GM18870 (cell line): ENCODE results near the gene PROX1.

ENCODE experiments used
- ATAC-seq: cut with Tn5 transposase; IDR thresholded peaks from one replicate; pipeline ENCODE4 v1.9.1; 2021; ENCODE audit warnings: moderate library complexity; ENCODE audit not compliant: unreplicated experiment

Gene PROX1

GRCh38 chr1:214018386-214019268 is 30.9 kb downstream of the PROX1 start:
- ATAC-seq, result peak; percentile 92

GRCh38 chr1:214019499-214019898 is 31.7 kb downstream of the PROX1 start:
- ATAC-seq, result no peak

GRCh38 chr1:214021321-214021720 is 33.5 kb downstream of the PROX1 start:
- no peak for ATAC-seq

- ATAC-seq, result no peak
Observed at GRCh38 chr1:214022229-214022791, 34.5 kb downstream of the PROX1 start.

- no peak for ATAC-seq
Observed at GRCh38 chr1:214022810-214023425, 35.1 kb downstream of the PROX1 start.

GRCh38 chr1:214026985-214027384 is 39.2 kb downstream of the PROX1 start:
- no peak for ATAC-seq

- ATAC-seq, result no peak
Observed at GRCh38 chr1:214027498-214027897, 39.7 kb downstream of the PROX1 start.

GRCh38 chr1:214028095-214028494 is 40.3 kb downstream of the PROX1 start:
- no peak for ATAC-seq

- ATAC-seq, result no peak
Observed at GRCh38 chr1:214028649-214029406, 41.1 kb downstream of the PROX1 start.

- ATAC-seq, result no peak
Observed at GRCh38 chr1:214029796-214030195, 42.0 kb downstream of the PROX1 start.

- ATAC-seq, result no peak
Observed at GRCh38 chr1:214031267-214031650, 43.5 kb downstream of the PROX1 start.

GRCh38 chr1:214037468-214037867 is 49.7 kb downstream of the PROX1 start:
- ATAC-seq, result no peak

- no peak for ATAC-seq
Observed at GRCh38 chr1:214039394-214040018, 51.7 kb downstream of the PROX1 start.

- no peak for ATAC-seq
Observed at GRCh38 chr1:214043167-214043566, 55.4 kb downstream of the PROX1 start.

GRCh38 chr1:214044438-214045214 is 56.9 kb downstream of the PROX1 start:
- ATAC-seq, result no peak

- ATAC-seq, result no peak
Observed at GRCh38 chr1:214050513-214051401, 63.0 kb downstream of the PROX1 start.

GRCh38 chr1:214051786-214052185 is 64.0 kb downstream of the PROX1 start:
- ATAC-seq, result no peak

- ATAC-seq, result no peak
Observed at GRCh38 chr1:214058076-214058475, 70.3 kb downstream of the PROX1 start.

- no peak for ATAC-seq
Observed at GRCh38 chr1:214066190-214066589, 78.4 kb downstream of the PROX1 start.
